ENCODE measurements around the gene OR5V1. TPM values are rescaled to one million over a fixed set of nuclear protein-coding genes. Genes with fewer than 3 reads are reported as not detected.

OR5V1 gene
- total and polyA plus RNA-seq, 2 experiments from 2014 or later: not detected

- H3K4me1 Mint-ChIP-seq: no peaks in the 10 kb centered on the region
- Histone ChIP-seq H4K20me1 (replicated peaks; ENCODE audit: insufficient read depth) (no peaks in the 10 kb centered on the region), H3K27ac (ENCODE audit: low read depth) (no peak overlapping the region), H3F3A (replicated peaks; ENCODE audit: low read depth) (no peaks in the 10 kb centered on the region), H2AFZ (no peak overlapping the region), H3K4me3 (no peak overlapping the region), H3K27me3 (ENCODE audit: insufficient read depth) (no peaks in the 10 kb centered on the region), H3K79me2 (replicated peaks; ENCODE audit: insufficient read depth) (no peaks in the 10 kb centered on the region), H3K4me2 (no peak overlapping the region), H3K36me3 (ENCODE audit: insufficient read depth) (no peaks in the 10 kb centered on the region), H3K4me1 (ENCODE audit: insufficient read depth) (no peaks in the 10 kb centered on the region), H3K9me2 (ENCODE audit: insufficient read depth) (no peaks in the 10 kb centered on the region)
- no peaks in the 10 kb centered on the region for H3K36me3 Mint-ChIP-seq (ENCODE audit: low read depth)
- H3K9me3 Mint-ChIP-seq: no peaks in the 10 kb centered on the region
- no peak overlapping the region for H3K4me3 Mint-ChIP-seq
- no peak for DNase-seq (ENCODE audit: low spot score)
- H3K27ac Mint-ChIP-seq: no peak overlapping the region
- TF ChIP-seq ZNF462 (CRISPR knock-in tag; IDR thresholded peaks at IDR 0.05) (no peak), ZNF114 (CRISPR knock-in tag; IDR thresholded peaks at IDR 0.05) (no peak), ZNF331 (CRISPR knock-in tag; IDR thresholded peaks at IDR 0.05; ENCODE audit: low read depth) (no peak), ETS1 (IDR thresholded peaks at IDR 0.05) (no peak), REST (IDR thresholded peaks at IDR 0.05; ENCODE audit: unreplicated experiment) (no peak), NANOG (IDR thresholded peaks at IDR 0.05; ENCODE audit: borderline replicate concordance) (no peak), POLR2AphosphoS5 (IDR thresholded peaks at IDR 0.05; ENCODE audit: low read depth) (no peak)
- ATAC-seq: no peak
- no peaks in the 10 kb centered on the region for H3K27me3 Mint-ChIP-seq (ENCODE audit: insufficient read depth, low read depth, poor library complexity)
Measured at GRCh38 chr6:29388533-29388932, 19.9 kb upstream of the OR5V1 start.
